Activated CD8-positive, alpha-beta memory T cell treated with anti-CD3 and anti-CD28 coated beads, Interleukin-2, amount 50 U/mL, for 1 hour (primary cell): ENCODE data around the gene UVRAG.
"Not testable (repeated sequence)": the region's sequence is repeated elsewhere in the genome, so short reads cannot be mapped to it uniquely, and the experiment has no call there.

ENCODE experiments used
- DNase-seq: peaks from one replicate; pipeline ENCODE4 v3.0.0-alpha.2; 2020; ENCODE audit errors: extremely low read depth

Gene UVRAG

GRCh38 chr11:76025068-76025467, 210.1 kb downstream of the UVRAG start:
- DNase-seq, result no peak

- no peak for DNase-seq
Observed at GRCh38 chr11:76025817-76026216, 210.8 kb downstream of the UVRAG start.

- DNase-seq, result no peak
Observed at GRCh38 chr11:76026281-76026680, 211.3 kb downstream of the UVRAG start.

GRCh38 chr11:76026862-76027261, 211.9 kb downstream of the UVRAG start:
- DNase-seq, result no peak

- DNase-seq, result no peak
Observed at GRCh38 chr11:76030286-76030685, 215.3 kb downstream of the UVRAG start.

- DNase-seq, result no peak
Observed at GRCh38 chr11:76030968-76031590, 216.1 kb downstream of the UVRAG start.

- DNase-seq, result no peak
Observed at GRCh38 chr11:76033699-76034098, 218.7 kb downstream of the UVRAG start.

GRCh38 chr11:76035020-76035419, 220.0 kb downstream of the UVRAG start:
- DNase-seq, result no peak

GRCh38 chr11:76038608-76039007, 223.6 kb downstream of the UVRAG start:
- no peak for DNase-seq

- no peak for DNase-seq
Observed at GRCh38 chr11:76041208-76041607, 226.2 kb downstream of the UVRAG start.

GRCh38 chr11:76044750-76045320, 229.8 kb downstream of the UVRAG start:
- DNase-seq, result no peak

GRCh38 chr11:76047231-76047630, 232.2 kb downstream of the UVRAG start:
- no peak for DNase-seq

- no peak for DNase-seq
Observed at GRCh38 chr11:76047766-76048165, 232.8 kb downstream of the UVRAG start.

- DNase-seq, result no peak
Observed at GRCh38 chr11:76048763-76049162, 233.8 kb downstream of the UVRAG start.

GRCh38 chr11:76049511-76049910, 234.5 kb downstream of the UVRAG start:
- no peak for DNase-seq

GRCh38 chr11:76051937-76052336, 236.9 kb downstream of the UVRAG start:
- no peak for DNase-seq

- DNase-seq, result no peak
Observed at GRCh38 chr11:76054330-76054729, 239.3 kb downstream of the UVRAG start.

GRCh38 chr11:76056876-76057275, 241.9 kb downstream of the UVRAG start:
- DNase-seq, result no peak

GRCh38 chr11:76060475-76061036, 245.5 kb downstream of the UVRAG start:
- DNase-seq, result not testable (repeated sequence)

- no peak for DNase-seq
Observed at GRCh38 chr11:76062733-76063132, 247.7 kb downstream of the UVRAG start.

GRCh38 chr11:76064192-76064591, 249.2 kb downstream of the UVRAG start:
- DNase-seq, result no peak

GRCh38 chr11:76067099-76067498, 252.1 kb downstream of the UVRAG start:
- no peak for DNase-seq

GRCh38 chr11:76069001-76069400, 254.0 kb downstream of the UVRAG start:
- no peak for DNase-seq

- no peak for DNase-seq
Observed at GRCh38 chr11:76071090-76071489, 256.1 kb downstream of the UVRAG start.
